Astrocyte of the spinal cord (primary cell): ENCODE results near the gene CYTH2.

Experiments
- DNase-seq: peaks from one replicate; pipeline ENCODE4 v3.0.0; 2011; ENCODE audit warnings: low read depth, low spot score
- H3K4me3 ChIP-seq: 2 replicates; pipeline ENCODE4 v1.5.1; 2011; ENCODE audit warnings: low read depth, mild to moderate bottlenecking, low read length, moderate library complexity
- CTCF ChIP-seq: IDR thresholded peaks from 2 replicates; pipeline ENCODE4 v1.5.1; 2012; ENCODE audit warnings: low read depth, mild to moderate bottlenecking, low read length, inconsistent platforms
- in situ Hi-C: cut with HindIII; loops from 2 replicates; pipeline ENCODE4 v1.10.0; 2017; ENCODE audit warnings: low sequenced_read_pairs

Gene CYTH2

DNA sequence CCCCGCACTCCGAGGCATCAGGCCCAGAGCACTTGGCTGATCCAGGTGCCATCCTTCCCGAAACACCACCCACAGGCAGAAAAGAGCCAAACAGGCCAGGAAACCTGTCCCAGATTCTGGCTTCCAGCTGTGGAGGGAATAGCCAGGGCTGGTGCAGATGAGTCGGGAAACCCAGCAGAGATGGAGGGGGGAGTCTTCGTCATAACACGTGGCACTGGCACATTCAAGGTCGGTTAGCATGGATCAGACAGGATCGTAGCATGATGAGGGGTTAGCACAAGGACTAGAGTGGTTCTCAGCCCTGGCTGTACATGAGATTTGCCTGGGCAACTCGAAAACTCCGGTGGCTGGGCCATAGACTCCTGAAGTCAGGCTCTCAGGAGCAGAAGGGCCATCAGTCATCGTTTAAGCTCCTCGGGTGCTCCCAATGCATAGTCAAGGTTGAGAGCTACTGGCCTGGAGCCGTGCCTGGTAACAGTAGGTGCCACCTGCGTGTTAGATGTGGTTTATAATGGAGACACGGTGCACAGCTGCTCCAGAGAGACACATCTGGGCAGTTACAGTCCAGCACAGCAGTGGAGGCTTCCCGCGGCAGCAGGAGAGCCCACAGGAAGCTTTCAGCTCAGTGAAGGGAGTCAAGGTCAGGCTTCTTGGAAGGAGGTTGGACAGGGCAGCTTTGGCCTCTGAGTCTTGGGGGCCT is 6.3 kb downstream of the CYTH2 start:
- no peak for TF ChIP-seq CTCF
- H3K4me3 ChIP-seq, result no peak overlapping the region
- no peak for DNase-seq
- in situ Hi-C loops, result no loop called here

- in situ Hi-C loops, result no loop called here
- no peak for DNase-seq
- TF ChIP-seq CTCF, result no peak
- H3K4me3 ChIP-seq, result no peak overlapping the region
Measured at GRCh38 chr19:48476176-48476575, 7.0 kb downstream of the CYTH2 start.

DNA sequence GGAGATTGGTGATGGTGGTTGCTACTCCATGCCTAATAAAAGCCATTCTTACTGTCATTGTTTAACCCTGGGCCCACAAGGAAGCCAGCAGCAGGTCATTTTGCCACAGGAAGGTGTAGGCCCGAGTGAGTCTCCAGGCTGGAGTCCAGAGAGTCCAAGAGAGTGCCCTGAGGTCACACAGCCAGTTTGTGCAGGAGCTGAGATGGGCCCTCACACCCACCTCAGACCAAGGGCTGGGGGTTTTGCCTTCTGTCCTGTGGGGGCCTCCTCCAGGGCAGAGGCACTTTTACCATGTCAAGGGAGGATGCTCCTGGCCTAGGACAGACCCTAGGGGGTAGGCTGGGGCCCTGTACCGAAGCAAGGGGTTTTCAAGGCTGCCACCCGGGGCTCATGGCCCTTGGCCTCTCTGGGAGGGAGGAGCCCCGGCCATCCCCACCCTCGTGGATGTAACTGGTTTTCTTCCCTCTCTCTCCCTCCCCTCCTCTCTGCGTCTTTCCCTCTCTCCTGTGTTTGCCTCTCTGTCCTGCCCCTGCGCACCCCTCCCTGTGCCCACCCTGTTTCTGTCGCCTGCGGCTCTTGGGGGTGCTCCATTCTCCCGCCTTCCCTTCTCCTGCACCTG is 8.0 kb downstream of the CYTH2 start:
- no peak overlapping the region for H3K4me3 ChIP-seq
- TF ChIP-seq CTCF, result no peak
- no peak for DNase-seq
- in situ Hi-C loops, result no loop called here

DNA sequence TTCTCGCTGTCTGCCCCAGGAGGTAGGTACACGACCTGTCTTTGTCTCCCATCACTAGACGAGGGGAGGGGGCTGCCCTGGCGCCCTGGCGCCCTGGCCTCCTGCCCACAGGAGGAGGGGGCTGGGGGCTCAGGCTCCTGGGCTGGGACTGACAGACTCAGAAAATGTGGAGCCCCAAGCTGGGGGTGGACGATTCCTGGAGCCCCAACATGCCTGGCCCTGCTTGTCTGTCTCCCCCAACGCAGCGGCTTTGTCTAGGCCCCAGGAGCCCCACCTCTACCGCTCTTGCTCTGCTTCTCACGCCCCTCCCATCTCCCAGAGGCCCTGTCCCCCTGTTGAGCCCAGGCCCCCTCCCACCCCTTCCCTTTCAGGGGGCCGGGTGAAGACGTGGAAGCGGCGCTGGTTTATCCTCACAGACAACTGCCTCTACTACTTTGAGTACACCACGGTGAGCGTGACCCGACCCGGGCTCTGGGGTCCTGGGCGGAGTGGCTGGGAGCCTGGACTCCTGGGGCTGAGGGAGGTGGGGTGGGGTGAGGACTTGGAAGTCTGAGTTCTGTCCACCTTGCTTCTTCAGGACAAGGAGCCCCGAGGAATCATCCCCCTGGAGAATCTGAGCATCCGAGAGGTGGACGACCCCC is 8.6 kb downstream of the CYTH2 start:
- no peak for TF ChIP-seq CTCF
- H3K4me3 ChIP-seq, result no peak overlapping the region
- in situ Hi-C loops, result no loop called here
- DNase-seq, result no peak

DNA sequence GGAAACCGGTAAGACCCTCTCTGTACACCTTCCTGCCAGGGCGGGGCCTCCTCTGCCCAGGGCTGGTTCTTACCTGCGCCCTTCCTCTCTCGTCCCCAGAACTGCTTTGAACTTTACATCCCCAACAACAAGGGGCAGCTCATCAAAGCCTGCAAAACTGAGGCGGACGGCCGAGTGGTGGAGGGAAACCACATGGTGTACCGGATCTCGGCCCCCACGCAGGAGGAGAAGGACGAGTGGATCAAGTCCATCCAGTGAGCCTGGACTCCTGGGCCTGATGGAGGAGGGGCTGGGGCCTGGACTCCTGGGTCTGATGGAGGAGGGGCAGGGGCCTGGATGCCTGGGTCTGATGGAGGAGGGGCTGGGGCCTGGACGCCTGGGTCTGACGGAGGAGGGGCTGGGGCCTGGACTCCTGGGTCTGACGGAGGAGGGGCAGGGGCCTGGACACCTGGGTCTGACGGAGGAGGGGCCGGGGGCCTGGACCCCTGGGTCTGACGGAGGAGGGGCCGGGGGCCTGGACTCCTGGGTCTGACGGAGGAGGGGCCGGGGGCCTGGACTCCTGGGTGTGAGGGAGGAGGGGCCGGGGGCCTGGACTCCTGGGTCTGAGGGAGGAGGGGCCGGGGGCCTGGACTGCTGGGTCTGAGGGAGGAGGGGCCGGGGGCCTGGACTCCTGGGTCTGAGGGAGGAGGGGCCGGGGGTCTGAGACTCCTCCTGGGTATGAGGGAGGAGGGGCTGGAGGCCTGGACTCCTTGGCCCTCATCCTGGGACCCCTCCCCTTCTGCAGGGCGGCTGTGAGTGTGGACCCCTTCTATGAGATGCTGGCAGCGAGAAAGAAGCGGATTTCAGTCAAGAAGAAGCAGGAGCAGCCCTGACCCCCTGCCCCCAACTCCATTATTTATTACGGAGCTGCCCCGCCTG is 9.4 kb downstream of the CYTH2 start:
- no peak for TF ChIP-seq CTCF
- no peak for DNase-seq
- no peak overlapping the region for H3K4me3 ChIP-seq
- in situ Hi-C loops, result no loop called here

DNA sequence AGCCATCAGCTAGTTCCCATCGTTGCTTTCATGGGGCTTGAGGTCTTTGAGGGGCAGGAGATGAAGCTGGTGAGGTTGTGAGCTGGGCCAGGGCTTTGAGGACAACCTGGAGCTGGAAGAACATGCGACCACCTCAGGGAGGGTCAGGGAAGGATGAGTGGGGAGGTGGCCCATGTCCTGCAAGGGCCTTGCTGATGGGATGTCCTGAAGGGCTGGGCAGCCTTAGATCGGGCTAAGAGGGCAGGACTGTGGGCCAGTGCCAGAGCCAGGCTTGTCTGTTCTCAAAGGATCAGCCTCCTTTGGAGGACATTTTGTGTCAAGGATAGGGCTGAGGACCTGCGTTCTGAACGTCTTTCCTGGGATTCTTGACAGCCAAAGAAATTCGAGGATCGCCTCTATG is 10.5 kb downstream of the CYTH2 start:
- in situ Hi-C loops, result no loop called here
- no peak for DNase-seq
- no peak overlapping the region for H3K4me3 ChIP-seq
- TF ChIP-seq CTCF, result no peak
